Measurements from ENCODE around the gene NFKBIB.
"Not testable (repeated sequence)": the region's sequence is repeated elsewhere in the genome, so short reads cannot be mapped to it uniquely, and the experiment has no call there.

NFKBIB gene, protein sequence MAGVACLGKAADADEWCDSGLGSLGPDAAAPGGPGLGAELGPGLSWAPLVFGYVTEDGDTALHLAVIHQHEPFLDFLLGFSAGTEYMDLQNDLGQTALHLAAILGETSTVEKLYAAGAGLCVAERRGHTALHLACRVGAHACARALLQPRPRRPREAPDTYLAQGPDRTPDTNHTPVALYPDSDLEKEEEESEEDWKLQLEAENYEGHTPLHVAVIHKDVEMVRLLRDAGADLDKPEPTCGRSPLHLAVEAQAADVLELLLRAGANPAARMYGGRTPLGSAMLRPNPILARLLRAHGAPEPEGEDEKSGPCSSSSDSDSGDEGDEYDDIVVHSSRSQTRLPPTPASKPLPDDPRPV

GRCh38 chr19:38899447-38900201, at the start of gene NFKBIB, which contains the start of gene SIRT2:
NFKBIB (plus strand) TSS chr19:38899969; CDS start chr19:38900033, 64 bp downstream.
SIRT2 (minus strand) TSS chr19:38899618; CDS start chr19:38899521, 97 bp downstream.
- DNase-seq, result peak; percentile 98

GRCh38 chr19:38850436-38850975, 49.3 kb upstream of the NFKBIB start:
- peak; percentile 99 for DNase-seq

DNA sequence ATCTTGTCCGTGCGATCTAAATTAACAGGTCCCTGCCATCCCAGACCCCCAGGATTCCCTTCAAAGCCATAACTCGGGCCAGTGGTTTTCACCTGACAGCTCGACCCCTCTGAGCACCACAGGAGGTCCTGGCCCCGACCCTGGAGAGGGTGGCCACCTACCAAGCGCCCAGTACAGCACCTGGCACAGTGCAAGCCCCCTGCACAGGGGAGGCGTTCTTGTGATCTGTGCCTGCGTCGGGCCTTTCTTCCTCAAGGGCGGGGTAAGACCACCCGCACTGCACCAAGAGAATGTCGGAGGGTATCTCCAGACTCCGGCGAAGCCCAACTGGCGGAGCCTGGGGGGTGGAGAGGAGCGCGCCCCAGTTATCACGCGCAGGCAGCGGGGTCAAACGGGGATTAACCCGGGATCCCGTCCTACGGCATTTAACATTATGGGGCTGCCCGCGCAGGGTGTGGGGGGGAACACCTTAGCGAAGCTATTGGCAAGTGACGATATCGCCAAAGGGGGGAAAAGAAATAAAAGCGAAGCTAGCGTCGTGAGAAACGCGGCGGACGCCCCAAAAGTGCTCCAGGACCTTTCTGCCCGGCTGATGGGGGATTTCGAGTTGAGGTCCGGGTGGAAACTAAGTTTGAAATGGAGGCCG, 48.7 kb upstream of the NFKBIB start:
- peak; percentile 42 for DNase-seq

DNA sequence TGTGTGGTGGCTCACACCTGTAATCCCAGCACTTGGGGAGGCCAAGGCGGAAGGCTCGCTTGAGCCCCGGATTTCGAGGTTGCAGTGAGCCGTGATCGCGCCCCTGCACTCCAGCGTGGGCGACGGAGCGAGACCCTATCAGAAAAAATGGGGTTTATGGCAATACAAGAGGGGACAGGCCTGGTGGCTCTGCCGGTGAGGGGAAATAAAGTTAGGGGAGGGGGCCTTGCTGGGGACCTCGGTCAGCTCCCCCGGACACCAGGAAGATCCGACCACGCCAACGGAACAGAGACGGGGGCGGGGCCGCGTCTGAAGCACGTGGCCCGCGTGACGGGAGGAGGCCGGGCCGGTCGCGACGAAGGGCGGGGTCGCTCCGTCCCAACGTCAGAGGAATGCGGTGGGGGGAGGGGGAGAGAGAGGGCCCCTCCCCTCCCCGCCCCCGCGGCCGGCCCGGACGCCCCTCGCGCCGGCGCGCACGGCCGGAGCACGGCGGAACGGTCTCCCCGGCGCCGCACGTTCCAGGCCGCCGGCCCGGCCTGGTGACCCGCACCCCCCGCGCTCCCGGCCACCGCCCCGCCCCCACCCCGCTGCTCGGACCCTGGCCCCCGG, 48.0 kb upstream of the NFKBIB start:
- DNase-seq, result peak; percentile 93

GRCh38 chr19:38852231-38853044, 47.3 kb upstream of the NFKBIB start:
- DNase-seq, result peak; percentile 78

GRCh38 chr19:38853214-38853613, 46.6 kb upstream of the NFKBIB start:
- no peak for DNase-seq

DNA sequence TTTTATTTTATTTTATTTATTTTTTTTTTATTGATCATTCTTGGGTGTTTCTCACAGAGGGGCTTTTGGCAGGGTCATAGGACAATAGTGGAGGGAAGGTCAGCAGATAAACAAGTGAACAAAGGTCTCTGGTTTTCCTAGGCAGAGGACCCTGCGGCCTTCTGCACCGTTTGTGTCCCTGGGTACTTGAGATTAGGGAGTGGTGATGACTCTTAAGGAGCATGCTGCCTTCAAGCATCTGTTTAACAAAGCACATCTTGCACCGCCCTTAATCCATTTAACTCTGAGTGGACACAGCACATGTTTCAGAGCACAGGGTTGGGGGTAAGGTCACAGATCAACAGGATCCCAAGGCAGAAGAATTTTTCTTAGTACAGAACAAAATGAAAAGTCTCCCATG, 44.8 kb upstream of the NFKBIB start:
- DNase-seq, result not testable (repeated sequence)

GRCh38 chr19:38855751-38856150, 44.0 kb upstream of the NFKBIB start:
- not testable (repeated sequence) for DNase-seq

- DNase-seq, result no peak
Observed at GRCh38 chr19:38856813-38857212, 43.0 kb upstream of the NFKBIB start.

GRCh38 chr19:38859631-38860204, 40.1 kb upstream of the NFKBIB start:
- DNase-seq, result not testable (repeated sequence)

DNA sequence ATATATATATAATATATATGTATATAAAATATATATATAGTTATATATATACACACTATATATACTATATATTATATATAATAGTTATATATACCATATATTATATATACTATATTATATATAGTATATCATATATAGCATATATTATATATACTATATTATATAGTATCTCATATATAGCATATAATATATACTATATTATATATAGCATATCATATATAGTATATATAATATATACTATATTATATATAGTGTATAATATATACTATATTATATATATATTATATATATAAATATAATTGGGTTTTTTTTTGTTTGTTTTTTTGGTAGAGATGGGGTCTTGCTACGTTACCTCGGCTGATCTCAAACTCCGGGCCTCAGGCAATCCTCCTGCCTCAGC, 38.4 kb upstream of the NFKBIB start:
- DNase-seq, result no peak

GRCh38 chr19:38862321-38863059, 37.3 kb upstream of the NFKBIB start:
- DNase-seq, result no peak

DNA sequence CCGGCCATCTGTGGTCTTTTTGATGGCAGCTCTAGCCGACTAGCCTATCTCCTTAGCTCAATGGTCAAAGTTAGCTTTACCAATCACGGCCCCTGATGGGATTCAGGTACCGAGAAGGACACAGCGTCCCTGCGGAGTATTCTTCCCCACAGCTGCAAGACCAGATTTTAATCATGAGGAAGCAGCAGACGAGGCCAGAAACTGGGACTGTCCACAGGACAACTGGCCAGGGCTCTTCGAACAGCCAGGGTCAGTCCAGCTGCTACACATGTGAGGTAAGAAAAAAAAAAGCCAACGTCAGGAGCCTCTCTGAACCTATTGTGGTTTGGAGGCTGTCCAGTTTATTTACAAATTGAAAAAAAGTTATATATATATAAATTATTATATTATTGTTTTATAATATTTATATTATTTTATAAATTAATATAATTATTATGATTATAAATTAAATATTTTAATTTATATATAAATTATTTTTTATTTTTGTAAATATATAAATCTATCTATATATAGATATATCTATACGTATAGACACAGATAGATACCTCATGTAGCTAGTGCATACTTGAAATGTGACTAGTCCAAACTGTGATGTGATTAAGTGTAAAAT, 32.5 kb upstream of the NFKBIB start:
- DNase-seq, result no peak

GRCh38 chr19:38868551-38868950, 31.2 kb upstream of the NFKBIB start:
- DNase-seq, result no peak

- peak; percentile 55 for DNase-seq
Observed at GRCh38 chr19:38869160-38869835, 30.5 kb upstream of the NFKBIB start.

DNA sequence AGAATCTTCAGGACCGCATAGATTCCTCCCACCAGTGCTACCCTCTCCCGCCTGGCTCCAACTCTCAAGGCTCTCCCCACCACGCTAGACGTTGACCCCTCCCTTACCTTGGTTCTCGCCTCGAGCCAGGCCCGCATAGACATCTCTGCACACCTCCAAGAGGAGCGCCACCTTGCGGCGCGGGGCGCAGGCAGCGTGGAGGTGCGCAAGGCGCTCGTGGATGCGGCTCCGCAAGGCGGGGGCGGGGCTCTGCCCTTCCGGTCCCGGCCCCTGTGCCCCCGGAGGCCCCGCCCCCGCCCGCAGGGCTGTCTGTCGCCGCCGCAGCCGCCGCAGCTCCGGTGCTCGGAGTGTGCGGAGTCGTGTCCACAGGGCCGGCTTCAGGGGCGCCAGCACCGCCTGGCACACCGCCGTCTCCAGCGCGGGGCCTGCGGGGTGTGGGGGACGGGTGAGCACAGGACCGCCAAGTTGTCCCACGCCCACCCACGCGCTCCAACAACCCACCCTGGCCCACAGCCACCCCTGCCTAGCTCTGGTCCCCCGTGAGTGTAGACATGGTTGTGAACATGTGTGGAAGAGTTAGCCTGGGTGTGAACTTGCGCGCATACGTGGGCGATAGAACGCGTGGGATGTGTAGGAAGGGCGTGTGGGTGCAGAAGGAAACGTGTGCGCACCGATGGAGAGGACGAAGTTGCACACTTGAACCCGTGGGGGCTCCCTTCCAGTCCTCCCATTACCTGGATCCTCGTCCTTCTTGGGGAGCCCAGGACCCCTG, 29.7 kb upstream of the NFKBIB start:
- peak; percentile 97 for DNase-seq

- DNase-seq, result no peak
Observed at GRCh38 chr19:38870612-38871011, 29.2 kb upstream of the NFKBIB start.

GRCh38 chr19:38873400-38873799, 26.4 kb upstream of the NFKBIB start:
- DNase-seq, result not testable (repeated sequence)

Measured in CD4-positive, alpha-beta T cell treated with Interleukin-17A for 4 hours (primary cell).